ENCODE results near the gene CHRFAM7A.
"Not testable (repeated sequence)": the region's sequence is repeated elsewhere in the genome, so short reads cannot be mapped to it uniquely, and the experiment has no call there.

GRCh38 chr15:30398988-30399387 lies 5.6 kb upstream of the CHRFAM7A start:
- TF ChIP-seq POLR2AphosphoS5, SPI1, TAF1, POLR2A, POU2F2 (IDR thresholded peaks at IDR 0.05; ENCODE audit: low read depth, low read length): not testable (repeated sequence)

All from GM12891 (cell line).